Body of pancreas (tissue), 4 donors: ENCODE measurements around the gene ZNF783. TPM values are rescaled to one million over a fixed set of nuclear protein-coding genes. Genes with fewer than 3 reads are reported as not detected.

ENCODE experiments used
- ATAC-seq: fragments of 150-250 bp; one replicate; pipeline ENCODE4 v1.9.1; 2016
- DNase-seq, 4 donors: peaks; one replicate each; pipeline ENCODE4 v3.0.0-alpha.2; 2019
- H3K27ac ChIP-seq, 4 donors: fragments of 200-600 bp; sonication (generic); 1 replicate in 3 of 4; 2 replicates in 1 of 4; pipeline versions ENCODE4 v1.5.1 to v1.6.1; 2016 to 2019; ENCODE audit warnings: mild to moderate bottlenecking in 1 of 4, mixed read lengths in 1 of 4, moderate library complexity in 1 of 4
- H3K27me3 ChIP-seq, 2 donors: fragments of 200-600 bp; sonication (generic); one replicate each; pipeline ENCODE4 v1.6.0; 2016; ENCODE audit warnings: mild to moderate bottlenecking in 1 of 2
- H3K36me3 ChIP-seq, 2 donors: fragments of 200-600 bp; sonication (generic); replicated peaks in 1 of 2; 2 replicates each; pipeline ENCODE4 v1.5.1; 2016; ENCODE audit warnings: low read depth in 2 of 2; ENCODE audit not compliant: insufficient read depth in 1 of 2
- H3K4me1 ChIP-seq: fragments of 200-600 bp; sonication (generic); one replicate; pipeline ENCODE4 v1.6.0; 2016
- H3K4me3 ChIP-seq, 2 donors: fragments of 200-600 bp; sonication (generic); 1 replicate in 1 of 2; 2 replicates in 1 of 2; pipeline ENCODE4 v1.5.1; 2016 to 2019
- H3K9me3 ChIP-seq, 3 donors: fragments of 200-600 bp; sonication (generic); 1 replicate in 2 of 3; 2 replicates in 1 of 3; pipeline ENCODE4 v1.5.1; 2016
- POLR2A ChIP-seq, 3 donors: fragments of 450-650 bp; IDR thresholded peaks; one replicate each; pipeline ENCODE4 v1.6.1; 2016; ENCODE audit warnings: antibody characterized with exemption in 3 of 3, mild to moderate bottlenecking in 2 of 3
- WGBS, 2 donors: methylation state at CpG; one replicate each; pipeline ENCODE4 v1.1.5; 2017; 5-methylcytosine and 5-hydroxymethylcytosine counted together
- intact Hi-C: fragments of 100-400 bp; cut with DNase I; formaldehyde crosslinking; loops from one replicate; pipeline ENCODE4 v1.15.1; 2023
- total RNA-seq, 2 donors: library from RNA; depleted of rRNA; stranded (reverse); fragments of >200 nt; gene quantifications; one replicate each; pipeline ENCODE4 v1.1.0, GENCODE V29; 2016
- TF ChIP-seq, protein P1 (sequence below), 7 experiments: fragments of 450-650 bp in 4 of 7; fragments of 200-600 bp in 3 of 7; sonication (generic) in 3 of 7; IDR thresholded peaks; one replicate each; pipeline ENCODE4 v1.5.1; 2016 to 2019; ENCODE audit warnings: antibody characterized with exemption in 7 of 7

The ZNF783 gene
- total RNA-seq, 2 donors from 2014 or later = 12.5 to 17.5 TPM

DNA sequence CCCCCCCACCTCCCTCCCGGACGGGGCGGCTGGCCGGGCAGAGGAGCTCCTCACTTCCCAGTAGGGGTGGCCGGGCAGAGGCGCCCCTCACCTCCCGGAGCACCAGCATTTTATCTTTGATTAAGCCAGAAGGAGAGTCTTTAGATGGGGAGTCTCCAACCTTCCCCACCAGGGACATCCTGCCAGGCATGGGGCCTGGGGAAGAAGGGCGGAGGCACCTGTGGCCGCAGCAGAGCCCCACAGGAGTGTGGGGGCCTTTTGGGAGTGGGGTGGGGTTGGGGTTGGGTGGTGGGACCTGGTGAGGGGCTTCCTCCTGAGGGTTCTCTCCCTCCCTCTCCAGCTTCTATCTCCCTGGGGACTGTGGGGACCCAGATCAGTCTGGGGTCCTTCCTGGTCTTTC is 18.2 kb downstream of the ZNF783 start:
- Histone ChIP-seq H3K27ac (no peak overlapping the region), H3K4me1 (peaks cover 7% of the 10 kb centered on the region), H3K9me3 (no peaks in the 10 kb centered on the region), H3K4me3 (no peak overlapping the region), H3K36me3 (peaks cover 0 to 2% of the 10 kb centered on the region in 2 donors), H3K27me3 (no peaks in the 10 kb centered on the region)
- ATAC-seq (no peak), DNase-seq (no peak)
- WGBS, 2 donors = 83 to 92% methylated on average over 2 to 5 of the region's 9 CpGs
- no peak for TF ChIP-seq POLR2A (IDR thresholded peaks at IDR 0.05)
- TF ChIP-seq, protein P1, sequence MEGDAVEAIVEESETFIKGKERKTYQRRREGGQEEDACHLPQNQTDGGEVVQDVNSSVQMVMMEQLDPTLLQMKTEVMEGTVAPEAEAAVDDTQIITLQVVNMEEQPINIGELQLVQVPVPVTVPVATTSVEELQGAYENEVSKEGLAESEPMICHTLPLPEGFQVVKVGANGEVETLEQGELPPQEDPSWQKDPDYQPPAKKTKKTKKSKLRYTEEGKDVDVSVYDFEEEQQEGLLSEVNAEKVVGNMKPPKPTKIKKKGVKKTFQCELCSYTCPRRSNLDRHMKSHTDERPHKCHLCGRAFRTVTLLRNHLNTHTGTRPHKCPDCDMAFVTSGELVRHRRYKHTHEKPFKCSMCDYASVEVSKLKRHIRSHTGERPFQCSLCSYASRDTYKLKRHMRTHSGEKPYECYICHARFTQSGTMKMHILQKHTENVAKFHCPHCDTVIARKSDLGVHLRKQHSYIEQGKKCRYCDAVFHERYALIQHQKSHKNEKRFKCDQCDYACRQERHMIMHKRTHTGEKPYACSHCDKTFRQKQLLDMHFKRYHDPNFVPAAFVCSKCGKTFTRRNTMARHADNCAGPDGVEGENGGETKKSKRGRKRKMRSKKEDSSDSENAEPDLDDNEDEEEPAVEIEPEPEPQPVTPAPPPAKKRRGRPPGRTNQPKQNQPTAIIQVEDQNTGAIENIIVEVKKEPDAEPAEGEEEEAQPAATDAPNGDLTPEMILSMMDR (IDR thresholded peaks at IDR 0.05) = no peak
- intact Hi-C loops = no loop called here

DNA sequence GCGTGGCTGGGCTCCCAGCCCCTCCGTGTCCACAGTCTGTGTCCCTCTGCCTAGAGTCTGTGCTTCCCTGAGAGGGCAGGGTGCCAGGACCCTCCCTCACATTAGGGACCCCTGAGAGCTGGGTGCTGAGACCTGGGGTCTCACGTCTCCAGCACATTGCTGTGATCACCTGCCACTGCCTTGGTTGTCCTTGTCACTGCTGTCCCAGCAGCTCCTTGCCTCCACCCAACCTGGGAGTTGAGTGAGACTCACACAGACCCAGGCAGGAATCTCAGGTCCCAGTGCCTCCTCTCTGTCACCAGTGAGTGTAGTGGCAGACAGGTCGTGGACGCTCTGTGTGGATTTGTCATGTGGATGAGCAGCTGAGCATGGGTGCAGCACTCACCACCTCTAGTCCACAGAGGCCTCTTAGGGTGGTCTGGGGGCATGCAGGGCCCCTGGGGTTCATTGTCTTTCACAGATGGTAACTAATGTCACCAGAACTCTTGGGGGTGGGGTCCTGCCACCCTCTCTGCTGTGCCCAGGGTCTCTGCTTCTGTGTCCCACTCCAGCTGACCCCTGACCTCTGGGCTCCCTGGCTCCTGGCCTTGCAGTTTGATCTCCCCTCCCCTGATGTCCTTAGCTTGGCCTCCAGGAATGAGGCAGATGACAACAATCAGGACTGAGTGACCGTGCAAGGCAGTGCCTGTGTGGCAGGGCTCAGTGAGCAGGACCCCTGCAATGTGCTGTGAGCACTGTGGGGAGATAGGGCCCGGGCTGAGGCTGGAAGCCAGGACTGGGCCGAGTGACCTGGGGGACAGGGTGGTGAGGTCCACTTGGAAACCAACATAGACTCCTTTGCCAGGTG is 18.9 kb downstream of the ZNF783 start:
- H3K27ac ChIP-seq = no peak overlapping the region
- DNase-seq = no peak
- no peaks in the 10 kb centered on the region for H3K27me3 ChIP-seq
- no peak for ATAC-seq
- intact Hi-C loops = no loop called here
- peaks cover 11% of the 10 kb centered on the region for H3K4me1 ChIP-seq
- peaks cover 0 to 2% of the 10 kb centered on the region in 2 donors for H3K36me3 ChIP-seq
- 85 to 89% methylated on average over 5 to 8 of the region's 8 CpGs for WGBS, 2 donors
- TF ChIP-seq, protein P1 (IDR thresholded peaks at IDR 0.05) = no peak
- no peak for TF ChIP-seq POLR2A (IDR thresholded peaks at IDR 0.05)
- no peaks in the 10 kb centered on the region for H3K9me3 ChIP-seq
- no peak overlapping the region for H3K4me3 ChIP-seq

DNA sequence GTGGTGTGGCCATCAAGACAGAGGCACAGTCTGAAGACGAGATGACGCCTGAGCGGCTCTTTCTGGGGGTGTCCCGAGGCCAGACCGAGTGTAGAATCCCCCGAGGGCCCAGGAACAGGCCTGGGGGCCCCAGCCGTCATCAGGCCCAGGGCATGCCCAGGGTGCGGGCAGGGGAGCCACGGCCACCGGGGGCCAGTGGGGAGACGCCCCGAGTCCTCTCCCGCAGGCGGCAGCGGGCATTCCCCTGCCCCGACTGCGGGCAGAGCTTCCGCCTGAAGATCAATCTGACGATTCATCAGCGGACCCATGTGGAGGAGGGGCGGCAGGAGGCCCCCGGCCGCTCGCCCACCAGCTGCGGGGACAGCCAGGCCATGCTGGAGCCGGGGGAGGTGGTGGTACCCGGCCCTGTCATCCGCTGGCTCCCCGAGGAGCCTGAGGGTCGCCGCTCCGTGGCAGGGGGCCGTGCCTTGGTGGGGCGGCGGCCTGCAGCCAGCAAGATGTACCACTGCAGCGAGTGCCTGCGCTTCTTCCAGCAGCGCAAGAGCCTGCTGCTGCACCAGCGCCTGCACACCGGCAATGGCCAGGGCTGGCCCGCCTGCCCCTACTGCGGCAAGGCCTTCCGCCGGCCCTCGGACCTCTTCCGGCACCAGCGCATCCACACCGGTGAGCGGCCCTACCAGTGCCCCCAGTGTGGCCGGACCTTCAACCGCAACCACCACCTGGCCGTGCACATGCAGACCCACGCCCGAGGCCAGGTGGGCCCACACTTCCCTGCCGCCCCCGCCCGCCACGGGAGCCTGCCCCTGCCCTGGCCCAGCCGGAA is 19.7 kb downstream of the ZNF783 start:
- Histone ChIP-seq H3K4me3 (no peak overlapping the region), H3K27me3 (no peaks in the 10 kb centered on the region), H3K4me1 (peaks cover 19% of the 10 kb centered on the region), H3K9me3 (no peaks in the 10 kb centered on the region), H3K36me3 (peaks cover 0 to 2% of the 10 kb centered on the region in 2 donors), H3K27ac (no peak overlapping the region)
- ATAC-seq = no peak
- 95% methylated on average over 48 of the region's 59 CpGs; no CpG with 5 or more reads in 1 of the 2 donors for WGBS, 2 donors
- DNase-seq = no peak
- no peak for TF ChIP-seq POLR2A (IDR thresholded peaks at IDR 0.05)
- TF ChIP-seq, protein P1 (IDR thresholded peaks at IDR 0.05) = no peak
- intact Hi-C loops = no loop called here

DNA sequence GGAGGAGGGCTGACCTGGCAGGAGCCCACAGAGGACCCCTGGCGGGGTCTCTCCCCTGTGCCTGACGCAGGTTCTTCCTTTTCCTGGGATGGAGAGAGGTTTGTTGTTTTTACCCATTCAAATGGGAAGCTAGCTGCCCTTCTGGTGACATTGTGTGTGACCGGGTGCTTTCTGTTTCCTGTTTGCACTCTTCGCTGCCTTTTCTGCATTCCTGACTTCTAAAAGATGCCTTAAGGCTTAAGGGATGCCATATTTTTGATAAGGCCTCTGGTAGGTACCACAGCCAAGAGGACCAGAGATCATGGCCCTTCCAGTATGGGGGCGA is 20.3 kb downstream of the ZNF783 start:
- ATAC-seq = no peak
- intact Hi-C loops = no loop called here
- Histone ChIP-seq H3K27me3 (no peaks in the 10 kb centered on the region), H3K4me1 (peaks cover 24% of the 10 kb centered on the region), H3K27ac (no peak overlapping the region), H3K4me3 (no peak overlapping the region), H3K36me3 (peaks cover 0 to 2% of the 10 kb centered on the region in 2 donors), H3K9me3 (no peaks in the 10 kb centered on the region)
- no peak for DNase-seq
- TF ChIP-seq POLR2A (IDR thresholded peaks at IDR 0.05) = no peak
- TF ChIP-seq, protein P1 (IDR thresholded peaks at IDR 0.05) = no peak
- WGBS, 2 donors = 95 to 97% methylated on average over 4 to 5 of the region's 5 CpGs
